HK-2 (cell line): ENCODE measurements around the gene MPV17.
A peak's percentile ranks its signal among the peaks of the same experiment; 100 is the strongest.
"Not testable (repeated sequence)": the region's sequence is repeated elsewhere in the genome, so short reads cannot be mapped to it uniquely, and the experiment has no call there.

Experiments used
- DNase-seq: peaks from one replicate; pipeline ENCODE4 v3.0.0-alpha.2; 2018; ENCODE audit not compliant: unreplicated experiment

The MPV17 gene

GRCh38 chr2:27323596-27324285 lies 844 bp upstream of the MPV17 start:
- DNase-seq: no peak

- peak; percentile 55 for DNase-seq
These were observed 564 bp downstream of the MPV17 start for GRCh38 chr2:27322301-27322765.

DNA sequence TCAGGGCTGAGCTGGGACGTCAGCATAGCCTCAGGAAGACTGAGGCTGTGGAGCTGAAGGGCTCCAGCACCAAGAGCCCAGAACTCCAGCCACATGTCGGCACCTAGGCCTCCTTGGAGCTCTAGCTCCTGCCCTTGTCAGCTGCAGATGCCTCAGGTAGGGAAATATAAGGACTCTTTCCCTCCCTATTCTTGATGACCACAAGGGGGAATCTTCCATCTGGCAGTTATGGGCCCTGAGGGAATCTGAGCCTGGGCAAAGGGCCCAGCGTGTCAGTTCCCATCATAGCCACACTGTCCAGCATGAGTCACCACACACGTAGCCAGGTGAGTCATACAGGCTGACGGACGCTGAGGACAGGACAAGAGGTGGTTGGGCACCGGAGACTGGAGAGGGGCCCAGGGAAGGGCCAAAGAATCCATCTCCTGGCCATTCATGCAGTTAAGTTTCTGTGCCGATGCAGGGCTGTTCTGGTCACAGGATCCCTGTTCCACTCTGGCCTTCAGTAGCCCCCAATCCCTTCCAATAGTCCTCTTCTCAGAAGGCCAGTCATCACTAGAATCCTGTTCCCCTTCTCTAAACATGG lies 1.8 kb downstream of the MPV17 start:
- peak; percentile 94 for DNase-seq

GRCh38 chr2:27319839-27320238 lies 3.1 kb downstream of the MPV17 start:
- DNase-seq: not testable (repeated sequence)

DNA sequence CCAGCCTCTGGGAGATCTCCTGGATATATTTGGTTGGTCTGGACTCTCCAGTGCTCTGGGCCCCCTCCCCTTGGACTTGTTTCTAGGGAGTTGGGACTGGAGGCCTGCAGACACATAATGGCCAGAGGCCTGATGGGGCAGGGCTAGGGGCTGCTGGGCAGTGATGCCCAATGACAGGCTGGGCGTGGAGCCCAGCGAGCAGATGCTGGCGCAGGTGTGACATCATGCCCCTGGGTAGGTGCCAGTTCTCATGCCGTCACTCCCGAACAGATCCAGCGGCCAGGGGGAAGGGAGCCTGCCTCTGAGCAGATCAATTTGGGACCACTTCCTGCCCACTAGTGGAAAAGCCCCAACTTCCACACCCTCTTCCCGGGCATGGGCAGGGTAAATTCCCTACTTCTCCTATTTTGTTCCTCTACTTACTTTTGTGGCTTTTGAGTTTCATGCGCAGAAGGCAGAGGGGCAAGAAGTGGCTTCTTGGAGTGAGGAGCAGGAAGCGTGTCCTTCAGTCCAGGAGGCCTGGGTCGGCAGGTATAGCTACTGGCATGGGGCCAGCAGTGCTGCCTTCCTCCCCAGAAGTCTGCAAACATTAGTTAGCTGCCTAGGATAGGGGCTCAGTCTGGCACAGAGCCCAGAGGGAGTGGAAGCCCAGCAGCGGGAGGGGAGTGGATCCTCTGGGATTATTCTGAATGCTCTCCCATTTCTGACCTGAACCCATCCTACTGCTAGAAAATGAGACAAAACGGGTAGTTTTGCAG lies 6.1 kb downstream of the MPV17 start:
- no peak for DNase-seq

DNA sequence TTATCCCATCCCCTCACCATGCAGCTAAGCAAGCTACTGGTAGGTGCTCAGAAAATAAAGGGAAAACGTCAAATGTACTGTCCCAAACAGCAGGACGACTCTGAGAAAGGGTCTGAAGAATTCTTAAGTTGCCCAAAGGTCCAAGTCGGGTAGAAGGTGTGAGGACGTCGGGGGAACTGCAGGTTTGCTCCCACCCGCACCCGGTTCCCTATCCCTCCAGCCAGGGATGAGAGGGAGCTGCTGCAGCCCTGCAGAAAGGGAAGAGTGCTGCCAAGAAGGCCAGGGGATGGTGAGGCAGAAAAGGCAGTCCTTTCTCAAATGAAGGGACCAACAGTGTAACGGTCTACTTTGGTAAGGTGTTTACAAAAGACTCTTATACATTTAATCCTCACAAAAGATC lies 7.8 kb downstream of the MPV17 start:
- DNase-seq: no peak

DNA sequence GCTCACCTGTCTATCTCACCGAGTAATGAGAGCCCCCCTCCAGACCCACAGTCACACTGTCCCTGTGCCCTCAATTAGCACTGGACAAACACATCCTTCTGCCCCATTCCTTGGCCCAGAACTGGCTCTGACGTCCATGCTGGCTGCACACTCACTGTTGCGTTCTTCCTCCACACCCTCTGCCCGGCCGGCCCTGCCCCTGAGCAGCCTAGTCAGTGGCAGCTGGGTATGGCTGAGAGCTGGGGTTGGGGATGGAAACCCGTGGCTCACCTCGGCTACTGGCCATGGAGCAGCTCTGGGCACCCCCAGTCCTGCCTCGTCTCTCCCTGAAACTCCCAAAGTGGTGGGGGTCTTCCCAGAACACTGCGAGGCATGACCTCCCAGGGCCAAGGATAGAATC lies 8.2 kb downstream of the MPV17 start:
- DNase-seq: no peak

DNA sequence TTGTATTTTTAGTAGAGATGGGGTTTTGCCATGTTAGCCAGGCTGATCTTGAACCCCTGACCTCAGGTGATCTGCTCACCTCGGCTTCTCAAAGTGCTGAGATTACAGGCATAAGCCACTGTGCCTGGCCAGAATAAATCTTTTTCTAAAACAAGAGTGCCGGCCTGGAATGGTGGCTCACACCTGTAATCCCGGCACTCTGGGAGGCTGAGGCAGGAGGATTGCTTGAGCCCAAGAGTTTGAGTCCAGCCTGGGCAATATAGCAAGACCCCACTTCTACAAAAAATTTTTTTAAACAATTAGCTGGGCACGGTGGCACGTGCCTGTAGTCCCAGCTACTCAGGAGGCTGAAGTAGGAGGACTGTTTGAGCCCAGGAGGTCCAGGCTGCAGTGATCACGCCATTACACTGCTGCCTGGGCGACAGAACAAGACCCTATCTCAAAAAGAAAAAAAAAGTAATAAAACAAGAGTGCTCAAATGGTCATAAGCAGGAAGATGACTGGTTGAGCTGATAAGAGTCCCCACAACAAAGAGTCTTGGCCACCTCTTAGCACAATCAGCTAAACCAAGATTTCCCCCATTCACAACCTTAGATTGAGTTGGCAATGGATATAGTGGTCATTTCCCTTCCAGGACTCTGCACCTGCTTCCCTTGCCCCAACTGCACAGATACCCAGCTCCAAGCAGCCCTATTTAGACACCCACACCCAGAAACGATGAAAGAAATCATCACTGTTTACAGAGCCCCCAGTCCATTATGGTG lies 8.8 kb downstream of the MPV17 start:
- no peak for DNase-seq

DNA sequence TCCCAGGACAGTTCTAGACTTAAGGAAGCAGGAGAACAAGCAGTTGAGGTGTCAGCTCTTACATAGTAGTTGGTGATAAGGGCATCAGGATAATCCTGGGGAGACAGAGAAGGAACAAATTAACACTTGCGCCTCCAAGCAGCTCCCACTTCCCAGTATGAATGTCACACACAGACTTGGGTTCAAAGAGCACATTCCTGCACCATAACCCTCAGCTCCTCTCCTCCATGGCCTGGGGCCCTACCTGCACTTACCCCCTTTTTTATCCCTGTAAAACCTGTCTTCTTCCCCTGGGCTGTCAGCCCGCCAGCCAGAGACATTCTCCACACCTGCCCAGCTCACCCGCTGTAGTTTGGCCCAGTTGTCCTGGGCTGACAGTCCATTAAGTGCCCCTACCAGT lies 10.7 kb downstream of the MPV17 start:
- DNase-seq: no peak

DNA sequence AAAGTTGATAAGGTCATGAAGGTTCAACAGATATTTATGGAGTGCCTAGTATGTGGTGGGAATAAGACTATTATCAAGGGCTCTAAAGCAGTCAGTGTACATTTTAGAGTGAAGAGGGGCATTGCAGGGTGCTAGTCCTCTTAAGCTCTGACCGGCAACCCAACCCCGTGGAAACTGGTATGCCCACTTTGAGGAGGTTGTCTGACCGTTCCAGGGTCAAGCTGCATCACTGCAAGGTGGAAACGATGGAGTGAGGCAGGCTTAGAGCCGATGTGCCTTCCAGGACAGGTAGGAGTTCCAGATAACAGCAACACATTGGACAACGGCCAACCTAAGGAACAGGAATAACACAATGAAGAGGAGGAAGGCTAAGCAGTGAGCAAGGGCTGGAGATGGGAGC lies 13.2 kb downstream of the MPV17 start:
- no peak for DNase-seq

- no peak for DNase-seq
These were observed 14.5 kb downstream of the MPV17 start, which contains the start of gene UCN for GRCh38 chr2:27308359-27308881. UCN (minus strand) TSS chr2:27308445; CDS start chr2:27307895, 550 bp downstream.

DNA sequence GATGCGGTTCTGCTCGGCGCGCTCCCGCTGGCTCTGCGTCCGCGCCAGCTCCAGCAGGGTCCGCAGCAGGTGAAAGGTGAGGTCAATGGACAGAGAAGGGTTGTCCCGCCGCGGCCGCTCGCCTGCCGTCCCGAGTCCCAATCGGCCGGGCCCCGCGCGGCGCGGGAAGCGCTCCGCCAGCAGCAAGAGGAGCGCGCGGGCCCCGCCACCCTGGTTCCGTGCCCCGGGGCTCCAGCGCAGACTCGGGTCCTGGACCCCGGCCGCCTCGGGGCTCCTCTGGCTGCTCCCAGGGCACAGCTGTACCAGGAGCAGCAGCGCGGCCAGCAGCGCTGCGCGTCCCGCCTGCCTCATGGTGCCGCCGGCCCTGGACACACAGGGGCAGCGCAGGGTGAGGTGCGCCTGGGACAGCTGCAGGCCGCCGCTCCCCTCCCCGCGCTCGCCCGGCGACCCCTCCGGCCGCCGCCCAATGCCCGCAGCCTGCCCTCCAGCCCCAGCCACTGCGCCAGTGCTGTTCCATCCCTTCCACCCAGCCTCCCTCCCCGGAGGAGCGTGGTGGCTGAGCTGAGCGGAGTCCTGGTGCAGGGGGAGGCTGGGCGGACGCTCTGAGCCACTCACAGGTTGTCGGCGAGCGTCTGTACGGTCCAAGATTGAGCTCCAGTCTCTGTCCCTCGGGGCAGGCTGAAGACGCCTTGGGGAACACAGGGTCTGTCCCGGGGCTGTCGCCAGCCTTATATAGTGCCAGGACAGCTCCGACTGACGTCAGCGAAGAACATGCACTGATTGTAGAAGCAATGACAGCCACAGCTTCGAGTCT lies 15.1 kb downstream of the MPV17 start:
- DNase-seq: no peak

GRCh38 chr2:27307287-27307544 lies 15.7 kb downstream of the MPV17 start:
- no peak for DNase-seq

DNA sequence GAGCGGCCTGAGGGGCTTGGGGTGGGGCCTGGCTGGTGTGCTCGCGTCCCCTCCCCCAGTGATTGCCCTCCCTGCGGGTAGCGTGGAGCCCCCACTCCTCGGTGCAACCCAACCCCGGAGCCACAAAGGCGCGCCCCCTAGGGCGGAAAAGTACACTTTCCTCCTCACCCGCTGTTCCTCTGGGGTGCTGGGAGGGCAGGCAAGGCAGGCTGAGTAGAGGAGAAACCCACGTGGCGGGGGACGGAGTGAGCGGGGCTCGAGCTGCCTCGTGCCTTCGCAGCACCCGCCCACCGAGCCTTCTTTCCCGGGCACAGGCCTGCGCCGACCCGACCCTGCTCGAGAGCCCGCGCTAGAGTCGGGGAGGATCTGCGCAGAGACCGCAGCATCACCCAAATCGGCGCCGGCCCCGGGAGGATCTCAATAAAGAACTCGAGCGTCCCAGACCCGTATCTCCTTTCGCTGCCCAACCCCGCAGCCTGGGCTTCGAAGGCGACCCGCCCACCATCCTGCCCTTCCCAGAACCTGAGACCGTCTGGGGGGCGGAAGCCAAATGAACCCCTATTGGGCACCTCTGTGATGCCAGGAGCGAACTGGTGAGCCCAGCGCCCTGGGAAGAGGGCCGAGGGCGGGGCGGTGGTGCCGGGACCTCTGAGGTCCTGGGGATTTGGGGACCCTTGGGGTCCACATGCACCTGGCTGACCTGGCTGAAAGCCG lies 16.2 kb downstream of the MPV17 start:
- no peak for DNase-seq

DNA sequence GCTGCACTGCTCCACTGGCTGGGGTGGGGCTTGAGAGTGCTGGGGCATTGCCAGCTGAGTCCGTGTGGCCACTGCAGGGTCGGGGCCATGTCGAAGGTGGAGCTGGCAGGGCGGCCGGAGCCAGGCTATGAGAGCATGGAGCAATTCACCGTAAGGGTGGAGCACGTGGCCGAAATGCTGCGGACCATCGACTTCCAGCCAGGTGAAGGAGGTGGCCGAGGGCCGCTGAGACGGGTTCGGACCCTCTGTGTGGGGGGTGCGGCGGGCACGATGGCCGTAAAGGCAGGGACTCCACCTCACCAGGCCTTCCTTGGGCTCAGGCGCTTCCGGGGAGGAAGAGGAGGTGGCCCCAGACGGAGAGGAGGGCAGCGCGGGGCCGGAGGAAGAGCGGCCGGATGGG lies 16.8 kb downstream of the MPV17 start:
- DNase-seq: no peak

DNA sequence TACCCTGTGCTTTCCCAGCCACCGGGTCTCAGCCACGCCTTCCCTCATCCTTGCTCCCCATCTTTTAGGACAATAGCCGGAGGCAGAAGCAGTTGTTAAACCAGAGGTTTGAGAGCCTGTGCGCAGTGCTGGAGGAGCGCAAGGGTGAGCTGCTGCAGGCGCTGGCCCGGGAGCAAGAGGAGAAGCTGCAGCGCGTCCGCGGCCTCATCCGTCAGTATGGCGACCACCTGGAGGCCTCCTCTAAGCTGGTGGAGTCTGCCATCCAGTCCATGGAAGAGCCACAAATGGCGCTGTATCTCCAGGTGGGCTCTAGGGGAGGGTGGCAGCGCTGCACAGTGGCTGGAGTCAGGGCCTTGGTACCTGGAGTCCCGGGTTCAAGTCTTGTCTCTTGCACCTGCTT lies 17.4 kb downstream of the MPV17 start:
- no peak for DNase-seq

DNA sequence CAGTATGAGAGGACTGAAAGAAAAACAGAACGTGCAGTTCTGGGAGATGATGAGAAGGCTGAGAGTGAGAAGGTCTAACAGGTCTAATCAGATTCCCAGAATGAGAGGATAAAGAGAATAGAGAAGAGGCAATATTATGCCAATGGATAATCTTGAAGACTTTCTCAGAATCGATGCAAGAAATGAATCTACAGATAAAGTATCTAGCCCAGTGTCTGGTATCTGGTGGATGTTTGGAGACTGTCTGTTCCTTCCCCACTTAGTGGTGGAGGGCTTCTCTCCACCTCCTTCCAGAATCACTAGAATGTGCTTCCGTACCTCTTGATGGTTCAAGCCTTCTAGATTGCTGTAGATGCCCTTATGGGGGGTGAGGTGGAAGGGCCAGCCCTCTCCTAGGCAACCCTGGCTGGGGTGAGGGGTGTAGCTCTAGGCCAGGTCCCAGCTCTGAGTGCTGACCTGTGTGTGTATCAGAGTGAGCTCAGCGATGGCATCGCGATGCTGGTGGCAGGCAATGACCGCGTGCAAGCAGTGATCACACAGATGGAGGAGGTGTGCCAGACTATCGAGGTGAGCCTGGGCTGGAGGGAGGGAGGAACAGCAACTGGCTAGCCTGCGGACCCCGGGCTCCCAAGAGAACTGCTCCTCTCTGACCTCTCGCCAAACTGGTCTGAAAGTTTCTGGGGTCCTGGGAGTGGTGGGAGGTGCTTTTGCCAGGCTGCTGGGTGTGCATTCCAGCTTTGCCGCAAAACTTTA lies 18.2 kb downstream of the MPV17 start:
- DNase-seq: no peak

- DNase-seq: peak; percentile 37
These were observed 19.5 kb downstream of the MPV17 start for GRCh38 chr2:27303093-27304025.

DNA sequence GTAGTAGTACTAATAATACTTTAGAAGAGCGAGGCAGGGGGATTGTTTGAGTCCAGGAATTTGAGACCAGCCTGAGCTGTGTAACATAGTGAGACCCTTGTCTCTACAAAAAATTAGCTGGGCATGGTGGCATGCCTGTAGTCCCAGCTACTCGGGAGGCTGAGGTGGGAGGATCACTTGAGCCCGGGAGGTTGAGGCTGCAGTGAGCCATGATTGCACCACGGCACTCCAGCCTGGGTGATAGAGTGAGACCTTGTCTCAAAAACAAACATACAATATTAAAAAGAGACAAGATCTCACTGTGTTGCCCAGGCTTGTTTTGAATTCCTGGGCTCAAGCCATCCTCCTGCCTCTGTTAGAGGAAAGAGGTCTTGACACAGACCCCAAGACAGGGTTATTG lies 22.3 kb downstream of the MPV17 start:
- DNase-seq: not testable (repeated sequence)
